GM19043 (cell line): ENCODE measurements around the gene PAOX.
"Not testable (repeated sequence)": the region's sequence is repeated elsewhere in the genome, so short reads cannot be mapped to it uniquely, and the experiment has no call there.

Experiments used
- ATAC-seq: cut with Tn5 transposase; IDR thresholded peaks from one replicate; pipeline ENCODE4 v1.9.1; 2021; ENCODE audit warnings: low read depth; ENCODE audit not compliant: unreplicated experiment

The PAOX gene

DNA sequence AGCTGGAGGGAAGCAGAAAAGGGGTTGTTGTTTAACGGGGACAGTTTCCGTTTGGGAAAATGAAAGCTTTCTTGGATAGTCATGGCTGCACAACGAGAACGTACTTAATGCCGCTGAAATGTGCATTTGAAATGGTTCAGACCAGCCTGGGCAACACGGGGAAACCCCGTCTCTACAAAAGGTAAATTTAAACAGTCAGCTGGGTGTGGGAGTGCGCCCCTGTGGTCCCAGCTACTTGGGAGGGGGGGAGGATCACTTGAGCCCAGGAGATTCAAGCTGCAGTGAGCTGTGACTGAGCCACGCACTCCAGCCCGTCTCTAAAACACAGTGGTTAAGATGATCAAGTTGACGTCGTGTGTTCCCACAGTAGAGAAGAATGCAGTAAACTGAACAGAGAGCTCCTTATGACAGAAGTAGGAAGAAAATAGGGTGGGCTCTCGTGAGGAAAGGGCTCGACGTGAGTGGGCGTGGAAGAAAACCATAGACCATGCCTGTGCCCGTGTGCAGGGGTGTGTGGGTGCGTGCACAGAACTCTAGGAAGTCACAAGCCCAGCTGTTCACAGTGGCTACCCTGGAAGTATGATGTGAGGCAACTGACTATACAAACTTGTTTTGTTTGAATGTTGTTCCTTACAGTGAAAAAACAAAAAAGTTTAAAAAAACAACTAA is 17.2 kb upstream of the PAOX start:
- ATAC-seq, result no peak

DNA sequence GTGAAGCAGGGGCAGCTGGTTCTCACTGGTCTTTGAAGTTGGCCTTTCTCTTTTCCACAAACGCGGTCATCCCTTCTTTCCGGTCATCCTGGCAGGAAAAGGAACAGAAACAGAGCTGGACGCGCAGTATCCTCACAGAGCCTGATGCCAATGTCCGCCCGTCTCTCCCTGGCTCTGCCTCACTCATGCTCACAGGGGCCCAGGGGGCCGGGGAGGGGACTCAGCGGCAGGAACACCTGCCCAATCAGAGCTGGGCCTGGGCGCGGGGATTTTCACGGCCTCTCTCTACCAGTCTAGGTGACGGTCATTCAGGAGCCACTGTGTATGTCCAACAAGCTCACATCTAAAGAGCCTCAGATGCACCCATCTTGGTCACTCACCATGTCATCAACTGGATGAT is 16.2 kb upstream of the PAOX start:
- no peak for ATAC-seq

- ATAC-seq, result no peak
Measured at GRCh38 chr10:133364645-133365431, 14.2 kb upstream of the PAOX start.

GRCh38 chr10:133365461-133366129 is 13.5 kb upstream of the PAOX start:
- no peak for ATAC-seq

GRCh38 chr10:133366130-133366478 is 13.0 kb upstream of the PAOX start:
- ATAC-seq, result no peak

DNA sequence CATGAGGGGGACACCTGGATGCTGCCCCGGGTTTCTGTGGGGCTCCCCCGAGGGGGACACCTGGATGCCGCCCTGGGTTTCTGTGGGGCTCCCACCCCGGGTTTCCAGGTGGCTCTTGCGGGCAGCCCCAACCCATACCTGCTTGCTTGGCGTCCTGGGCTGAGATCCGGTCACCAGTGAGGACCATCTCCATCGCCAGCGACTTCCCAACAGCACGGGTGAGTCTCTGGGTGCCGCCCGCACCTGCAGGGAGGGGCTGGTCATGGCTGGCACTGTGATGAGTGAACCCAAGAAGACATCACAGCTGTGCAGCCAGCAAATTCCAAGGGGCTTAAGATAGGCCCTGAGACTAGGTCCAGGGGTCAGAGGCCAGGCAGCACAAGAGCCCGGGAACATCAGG is 12.3 kb upstream of the PAOX start:
- ATAC-seq, result no peak

- not testable (repeated sequence) for ATAC-seq
Measured at GRCh38 chr10:133367461-133367860, 11.6 kb upstream of the PAOX start.

GRCh38 chr10:133368153-133368552 is 10.9 kb upstream of the PAOX start:
- ATAC-seq, result no peak

GRCh38 chr10:133370030-133370786 is 8.9 kb upstream of the PAOX start:
- no peak for ATAC-seq

DNA sequence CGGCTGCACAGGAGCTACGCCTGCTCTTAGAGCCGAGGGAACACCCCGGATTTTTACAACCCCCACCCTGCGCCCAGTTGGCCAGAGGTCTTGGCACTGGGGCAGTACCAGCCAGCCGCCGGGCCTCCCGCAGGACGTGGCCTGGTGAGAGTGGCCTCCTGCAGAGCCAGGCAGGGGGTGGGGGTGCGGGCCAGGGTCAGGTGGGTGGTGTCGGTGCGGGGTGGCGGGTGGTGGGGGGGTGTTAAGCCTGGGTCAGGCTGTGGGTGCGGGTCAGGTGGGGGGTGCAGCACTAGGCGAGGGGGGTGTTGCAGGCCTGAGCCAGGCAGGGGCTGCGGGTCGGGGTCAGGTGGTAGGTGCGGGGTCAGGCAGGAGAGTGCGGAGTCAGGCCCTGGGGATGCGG is 6.6 kb upstream of the PAOX start:
- no peak for ATAC-seq

DNA sequence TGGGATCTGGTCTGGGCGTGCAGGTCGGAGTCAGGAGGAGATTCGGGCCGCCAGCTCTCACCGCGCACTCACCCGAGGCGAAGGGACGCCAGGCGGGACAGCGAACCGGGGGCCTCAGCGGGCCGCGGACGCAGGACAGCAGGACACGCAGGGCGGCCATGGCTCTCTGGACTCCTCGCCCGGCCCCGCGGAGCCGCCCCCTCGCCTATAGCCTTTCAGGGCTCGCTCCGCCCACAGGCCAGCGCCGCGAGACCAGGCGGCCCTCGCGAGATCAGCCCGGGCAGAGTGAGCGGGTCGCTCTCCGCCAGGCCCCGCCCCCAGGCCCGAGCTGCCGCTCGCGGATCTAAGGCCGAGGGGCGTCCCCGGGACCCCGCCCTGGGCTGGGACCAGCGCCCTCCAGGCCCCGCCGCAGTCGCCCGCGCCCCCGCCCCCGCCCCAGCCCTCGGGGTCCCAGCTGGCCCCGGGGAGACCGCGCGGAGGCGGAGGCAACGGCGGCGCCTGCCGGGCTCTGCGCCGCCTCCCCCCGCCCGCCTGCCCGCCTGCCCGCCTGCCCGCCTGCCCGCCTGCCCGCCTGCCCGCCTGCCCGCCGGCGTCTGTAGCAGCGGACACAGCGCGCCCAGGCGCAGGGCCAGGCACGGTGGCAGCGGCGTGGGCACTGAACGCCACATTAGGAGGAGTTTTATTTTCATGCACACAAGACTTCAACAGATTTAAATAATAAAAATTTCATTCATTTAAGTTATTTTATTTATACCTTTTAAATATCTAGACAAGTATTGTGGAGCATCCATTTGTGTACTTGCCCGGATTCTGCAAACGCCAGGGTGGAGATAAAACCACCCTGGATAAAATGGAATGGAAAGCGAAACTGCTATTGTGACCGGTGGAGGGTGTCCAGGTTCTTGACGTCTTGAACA is 5.6 kb upstream of the PAOX start, which contains the start of gene ECHS1:
TSS of gene ECHS1 (minus strand) at position 181 of the 917 bp plus-strand sequence. CDS start at position 160, 21 bp downstream.
- ATAC-seq, result peak; percentile 96

DNA sequence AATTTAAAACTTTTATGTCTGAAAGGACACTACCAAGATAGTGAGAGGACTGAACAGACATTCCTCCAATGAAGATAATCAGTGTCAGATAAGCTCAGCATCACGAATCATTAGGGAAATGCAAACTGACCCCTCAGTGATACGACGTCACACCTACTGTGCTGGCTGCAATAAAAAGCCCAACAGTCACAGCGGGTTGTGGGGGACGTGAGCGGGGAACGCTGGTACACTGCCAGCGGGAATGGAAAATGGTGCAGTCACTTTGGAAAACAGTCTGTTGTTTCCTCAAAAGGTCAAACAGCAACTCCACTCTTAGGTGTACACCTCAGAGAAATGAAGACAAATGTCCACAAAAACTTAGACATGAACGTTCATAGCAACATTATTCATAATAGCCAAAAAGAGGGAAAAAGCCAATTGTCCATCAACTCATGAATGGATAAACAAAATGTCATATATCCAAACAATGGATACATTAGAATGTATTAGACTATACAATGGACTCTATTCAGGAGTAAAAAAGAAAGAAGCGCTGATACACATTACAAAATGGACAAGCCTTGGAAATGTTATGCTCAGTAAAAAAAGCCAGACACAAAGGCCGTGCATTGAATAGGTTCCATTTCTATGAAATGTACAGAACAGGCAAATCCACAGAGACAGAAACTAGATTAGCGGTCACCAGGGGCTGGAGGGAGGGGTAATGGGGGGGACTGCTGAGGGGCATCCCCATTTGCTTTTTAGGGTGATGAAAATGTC is 3.5 kb upstream of the PAOX start:
- no peak for ATAC-seq

GRCh38 chr10:133376183-133376582 is 2.9 kb upstream of the PAOX start:
- not testable (repeated sequence) for ATAC-seq

DNA sequence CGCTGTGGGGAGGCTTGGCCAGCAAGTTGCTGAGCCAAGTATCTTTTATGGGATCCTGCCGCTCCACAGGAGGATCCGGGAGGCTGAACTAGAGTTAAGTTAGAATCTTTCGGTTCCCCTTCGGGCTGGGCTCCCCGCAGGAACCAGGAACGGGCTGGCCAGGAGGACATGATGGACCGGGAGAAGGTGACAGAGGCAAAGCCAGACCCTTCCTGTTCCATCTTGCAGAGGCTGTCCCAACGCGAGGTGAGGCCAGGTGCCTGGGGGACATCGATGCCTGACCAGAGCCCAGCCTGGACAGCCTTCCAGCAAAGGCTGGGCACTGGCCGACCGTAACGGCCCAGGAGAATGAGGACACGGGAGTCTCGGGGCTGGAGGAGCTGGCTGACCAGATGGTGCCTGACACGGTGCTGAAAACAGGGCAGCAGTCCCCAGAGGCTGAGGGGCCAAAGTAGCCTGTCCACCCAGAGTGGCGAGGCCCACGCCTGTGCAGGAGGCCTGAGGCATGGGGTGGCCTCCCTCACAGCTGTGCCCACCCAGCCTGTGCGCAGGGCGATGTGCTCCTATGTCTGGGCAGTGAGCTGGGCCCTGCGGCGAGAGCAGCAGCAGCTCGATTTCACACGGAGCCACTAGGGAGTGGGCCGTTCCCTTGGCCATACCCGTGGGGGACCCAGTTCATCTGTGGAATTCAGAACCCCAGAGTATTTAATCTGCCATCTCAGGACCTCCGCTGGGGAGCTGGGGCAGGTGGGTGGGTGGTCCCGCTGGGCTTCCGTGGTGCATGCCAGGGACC is 1.8 kb upstream of the PAOX start:
- ATAC-seq, result no peak

- ATAC-seq, result no peak
Measured at GRCh38 chr10:133377818-133378250, 1.2 kb upstream of the PAOX start.

DNA sequence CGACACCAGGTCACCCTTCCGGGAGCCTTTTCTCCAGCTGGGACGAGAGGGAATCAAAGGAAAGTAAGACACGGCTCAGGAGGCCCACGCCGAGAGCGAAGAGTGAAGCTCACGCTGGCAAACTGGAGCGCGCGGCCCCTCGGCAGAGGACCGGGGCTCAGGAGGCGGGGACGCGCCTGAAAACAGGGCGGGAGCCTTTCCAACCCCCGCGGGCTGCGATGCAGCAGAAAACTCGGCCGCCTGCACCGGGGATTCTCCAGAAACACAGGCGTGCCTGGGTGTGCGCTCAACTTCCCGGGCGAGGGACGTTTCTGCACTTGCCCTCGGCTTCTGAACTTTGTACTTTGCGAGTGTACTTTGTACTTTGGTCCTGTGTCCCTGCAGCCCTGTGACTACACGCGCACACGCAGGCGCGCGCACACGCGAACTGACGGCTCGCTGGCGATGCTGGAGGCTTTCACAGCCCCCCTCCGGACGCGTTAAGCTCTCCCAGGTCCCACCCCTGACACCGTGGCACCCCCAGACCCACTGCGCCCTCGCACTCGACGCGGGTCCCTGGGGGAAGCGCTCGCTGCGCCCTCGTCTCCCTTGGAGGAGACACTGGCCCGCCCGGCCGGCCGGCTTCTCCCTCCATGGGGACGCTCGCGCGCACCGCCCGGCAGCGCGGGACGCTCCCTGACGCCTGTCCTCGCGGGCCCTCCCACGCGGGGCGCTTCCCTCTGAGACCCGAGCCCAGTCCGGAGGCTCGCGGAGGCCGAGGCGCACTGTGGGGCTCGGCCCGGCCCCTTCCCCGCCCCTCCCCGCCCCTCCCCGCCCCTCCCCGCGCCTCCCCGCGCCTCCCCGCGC is 588 bp upstream of the PAOX start:
- peak; percentile 39 for ATAC-seq
